HEK293 (cell line): ENCODE data around the gene TMEM214.

ENCODE experiments used
- CTCF ChIA-PET: fragments of 350-600 bp; formaldehyde crosslinking; extraction: SDS; loops from one replicate; lab custom pipeline; 2021; ENCODE audit warnings: antibody characterized with exemption; lab: Yijun Ruan, JAX
- POLR2A ChIA-PET: fragments of 300-600 bp; formaldehyde crosslinking; extraction: SDS; loops from one replicate; lab custom pipeline; 2020; ENCODE audit warnings: antibody characterized with exemption, inconsistent platforms; lab: Yijun Ruan, JAX
- H3K27ac ChIP-seq: fragments of 200-500 bp; sonication (Bioruptor generic); 2 replicates; pipeline ENCODE4 v1.5.1; 2014; ENCODE audit warnings: low read depth, low read length, control low read depth, inconsistent platforms; ENCODE audit errors: extremely low read depth
- H3K36me3 ChIP-seq, 2 experiments: fragments of 200-500 bp in 1 of 2; sonication (Bioruptor generic) in 1 of 2; 1 replicate in 1 of 2; 2 replicates in 1 of 2; pipeline ENCODE4 v1.5.1; 2014 to 2017; ENCODE audit warnings: inconsistent platforms in 2 of 2, low read length in 2 of 2; ENCODE audit not compliant: control insufficient read depth in 2 of 2, insufficient read depth in 1 of 2
- H3K4me1 ChIP-seq: fragments of 200-500 bp; sonication (Bioruptor generic); 2 replicates; pipeline ENCODE4 v1.5.1; 2014; ENCODE audit warnings: mild to moderate bottlenecking, low read length, inconsistent platforms; ENCODE audit not compliant: control insufficient read depth, insufficient read depth
- H3K4me3 ChIP-seq: 2 replicates; pipeline ENCODE4 v1.5.1; 2011; ENCODE audit warnings: low read depth, mild to moderate bottlenecking, control low read depth, low read length, moderate library complexity
- H3K9me3 ChIP-seq: fragments of 200-500 bp; sonication (Bioruptor generic); 2 replicates; pipeline ENCODE4 v1.5.1; 2014; ENCODE audit warnings: low read depth, low read length, inconsistent platforms; ENCODE audit not compliant: control insufficient read depth, insufficient read depth
- CTCF ChIP-seq: fragments of 450-650 bp; formaldehyde crosslinking; IDR thresholded peaks from 2 replicates; pipeline ENCODE4 v1.5.1; 2016; ENCODE audit warnings: missing biosample characterization, missing genetic modification characterization
- EGR2 ChIP-seq: fragments of 450-650 bp; formaldehyde crosslinking; IDR thresholded peaks from 2 replicates; pipeline ENCODE4 v1.5.1; 2016; ENCODE audit warnings: low read depth, missing biosample characterization, missing genetic modification characterization
- FEZF1 ChIP-seq: fragments of 450-650 bp; formaldehyde crosslinking; IDR thresholded peaks from 2 replicates; pipeline ENCODE4 v1.5.1; 2016; ENCODE audit warnings: missing biosample characterization, missing genetic modification characterization
- HOXC10 ChIP-seq: sonication (generic); formaldehyde crosslinking; IDR thresholded peaks from 2 replicates; pipeline ENCODE4 v1.8.1; 2023; ENCODE audit warnings: mild to moderate bottlenecking, missing genetic modification reagents
- HOXD13 ChIP-seq: sonication (generic); formaldehyde crosslinking; IDR thresholded peaks from 2 replicates; pipeline ENCODE4 v1.8.0; 2022; ENCODE audit warnings: missing genetic modification reagents, borderline replicate concordance
- ZBTB49 ChIP-seq: fragments of 450-650 bp; formaldehyde crosslinking; IDR thresholded peaks from 2 replicates; pipeline ENCODE4 v1.5.1; 2016; ENCODE audit warnings: missing biosample characterization, missing genetic modification characterization, low read depth
- ZFP3 ChIP-seq: fragments of 450-650 bp; formaldehyde crosslinking; IDR thresholded peaks from 2 replicates; pipeline ENCODE4 v1.5.1; 2016; ENCODE audit warnings: low read depth, missing biosample characterization, missing genetic modification characterization
- ZNF114 ChIP-seq: fragments of 450-650 bp; formaldehyde crosslinking; IDR thresholded peaks from 2 replicates; pipeline ENCODE4 v1.5.0; 2017; ENCODE audit warnings: missing biosample characterization, missing genetic modification characterization
- ZNF146 ChIP-seq: fragments of 450-650 bp; formaldehyde crosslinking; IDR thresholded peaks from 2 replicates; pipeline ENCODE4 v1.5.1; 2016; ENCODE audit warnings: missing biosample characterization, missing genetic modification characterization
- ZNF16 ChIP-seq: fragments of 450-650 bp; formaldehyde crosslinking; IDR thresholded peaks from 2 replicates; pipeline ENCODE4 v1.5.1; 2016; ENCODE audit warnings: low read depth, missing biosample characterization, missing genetic modification characterization
- ZNF184 ChIP-seq: fragments of 450-650 bp; IDR thresholded peaks from 2 replicates; pipeline ENCODE4 v1.5.1; 2018; ENCODE audit warnings: missing biosample characterization, mild to moderate bottlenecking, missing genetic modification characterization
- ZNF214 ChIP-seq: fragments of 450-650 bp; formaldehyde crosslinking; IDR thresholded peaks from 2 replicates; pipeline ENCODE4 v1.5.1; 2017; ENCODE audit warnings: missing biosample characterization, mild to moderate bottlenecking, missing genetic modification characterization, borderline replicate concordance
- ZNF221 ChIP-seq: fragments of 450-650 bp; formaldehyde crosslinking; IDR thresholded peaks from 2 replicates; pipeline ENCODE4 v1.5.1; 2017; ENCODE audit warnings: missing biosample characterization, missing genetic modification characterization, borderline replicate concordance
- ZNF24 ChIP-seq: fragments of 450-650 bp; formaldehyde crosslinking; IDR thresholded peaks from 2 replicates; pipeline ENCODE4 v1.5.1; 2016; ENCODE audit warnings: missing biosample characterization, missing genetic modification characterization
- ZNF280D ChIP-seq: fragments of 450-650 bp; formaldehyde crosslinking; IDR thresholded peaks from 2 replicates; pipeline ENCODE4 v1.5.1; 2016; ENCODE audit warnings: missing biosample characterization, missing genetic modification characterization
- ZNF292 ChIP-seq: fragments of 450-650 bp; formaldehyde crosslinking; IDR thresholded peaks from 2 replicates; pipeline ENCODE4 v1.5.1; 2016; ENCODE audit warnings: low read depth, missing biosample characterization, missing genetic modification characterization, borderline replicate concordance
- ZNF362 ChIP-seq: fragments of 450-650 bp; formaldehyde crosslinking; IDR thresholded peaks from 2 replicates; pipeline ENCODE4 v1.5.1; 2016; ENCODE audit warnings: missing biosample characterization, missing genetic modification characterization
- ZNF626 ChIP-seq: fragments of 450-650 bp; sonication (Bioruptor Pico); formaldehyde crosslinking; IDR thresholded peaks from 2 replicates; pipeline ENCODE4 v1.5.1; 2018; ENCODE audit warnings: missing biosample characterization, missing genetic modification characterization, inconsistent platforms
- ZNF654 ChIP-seq: fragments of 450-650 bp; formaldehyde crosslinking; IDR thresholded peaks from 2 replicates; pipeline ENCODE4 v1.5.1; 2016; ENCODE audit warnings: low read depth, missing biosample characterization, missing genetic modification characterization
- ZNF658 ChIP-seq: fragments of 450-650 bp; formaldehyde crosslinking; IDR thresholded peaks from 2 replicates; pipeline ENCODE4; 2016; ENCODE audit warnings: missing biosample characterization, missing genetic modification characterization
- ZNF76 ChIP-seq: fragments of 450-650 bp; formaldehyde crosslinking; IDR thresholded peaks from 2 replicates; pipeline ENCODE4; 2016; ENCODE audit warnings: low read depth, missing biosample characterization, missing genetic modification characterization, borderline replicate concordance
- ZNF837 ChIP-seq: fragments of 450-650 bp; formaldehyde crosslinking; IDR thresholded peaks from 2 replicates; pipeline ENCODE4 v1.5.1; 2016; ENCODE audit warnings: missing biosample characterization, missing genetic modification characterization

The TMEM214 gene

GRCh38 chr2:27032495-27033252 is at the start of gene TMEM214 (continued):
- 0 out of 2 replicates have a peak, but pooled peaks have one; percentile 29 for TF ChIP-seq CTCF (tag by site-specific recombination)
- TF ChIP-seq ZNF837 (tag by site-specific recombination): no peak
- no peak for TF ChIP-seq ZBTB49 (tag by site-specific recombination)
- TF ChIP-seq ZNF292 (tag by site-specific recombination): no peak

- peaks cover 0 to 9% of the 10 kb centered on the region in 2 experiments; a peak in 1 of 3 replicates for H3K36me3 ChIP-seq
- no peak for TF ChIP-seq EGR2 (tag by site-specific recombination)
- TF ChIP-seq FEZF1 (tag by site-specific recombination): no peak
- no peak for TF ChIP-seq ZNF114 (tag by site-specific recombination)
- TF ChIP-seq ZFP3 (tag by site-specific recombination): no peak
- TF ChIP-seq ZNF658 (tag by site-specific recombination): no peak
- no peak for TF ChIP-seq ZNF214 (tag by site-specific recombination)
- TF ChIP-seq ZNF76: no peak
- no peak for TF ChIP-seq ZNF280D (tag by site-specific recombination)
- no peak for TF ChIP-seq ZNF16 (tag by site-specific recombination)
- no peak for TF ChIP-seq ZNF362
- TF ChIP-seq ZNF654 (tag by site-specific recombination): no peak
- no peak for TF ChIP-seq ZNF626 (tag by site-specific recombination)
- TF ChIP-seq ZNF184: no peak
- no peak for TF ChIP-seq HOXD13
- TF ChIP-seq ZNF146: no peak
- no peak for TF ChIP-seq ZNF24 (tag by site-specific recombination)
- no peak for TF ChIP-seq HOXC10
- TF ChIP-seq ZNF221 (tag by site-specific recombination): no peak
- TF ChIP-seq, all 188 proteins: peak for 0
- ChIA-PET CTCF (interaction anchor here (0.7 to 3.5 kb wide), 5 partner anchors 10 to 98 kb away, joined by 3 to 11 read pairs (median 3); no protein-coding TSS in a partner anchor), POLR2A (no interaction called here)
- no peaks in the 10 kb centered on the region for H3K9me3 ChIP-seq
- H3K4me3 ChIP-seq: no peak overlapping the region
- no peaks in the 10 kb centered on the region for H3K4me1 ChIP-seq
- H3K27ac ChIP-seq: no peak overlapping the region
Measured at GRCh38 chr2:26983746-26984145, 49.0 kb upstream of the TMEM214 start.
